ENCODE measurements around the gene TMEM132E.

Gene TMEM132E

GRCh38 chr17:34553907-34554306 is 25.5 kb upstream of the TMEM132E start:
- POLR2A ChIA-PET: no interaction called here
- Histone ChIP-seq H3K9me3 (ENCODE audit: control insufficient read depth, insufficient read depth, low read depth, low read length) (no peaks in the 10 kb centered on the region), H3K27ac (ENCODE audit: extremely low read depth, low read depth, low read length) (no peak overlapping the region), H3K36me3 (ENCODE audit: control insufficient read depth in 2 of 2, insufficient read depth in 1 of 2, low read length in 2 of 2) (no peaks in the 10 kb centered on the region), H3K4me1 (ENCODE audit: control insufficient read depth, insufficient read depth, low read length) (no peaks in the 10 kb centered on the region), H3K4me3 (ENCODE audit: low read depth, low read length) (no peak overlapping the region)
- TF ChIP-seq MEIS1 (CRISPR knock-in tag; IDR thresholded peaks at IDR 0.05; ENCODE audit: borderline replicate concordance): no peak
- no peak for TF ChIP-seq ZNF324 (tag by site-specific recombination; IDR thresholded peaks at IDR 0.05)
- TF ChIP-seq ZNF785 (tag by site-specific recombination; IDR thresholded peaks at IDR 0.05): no peak
- TF ChIP-seq ZNF366 (tag by site-specific recombination; conservative IDR thresholded peaks at IDR 0.05): no peak
- TF ChIP-seq, protein P1, sequence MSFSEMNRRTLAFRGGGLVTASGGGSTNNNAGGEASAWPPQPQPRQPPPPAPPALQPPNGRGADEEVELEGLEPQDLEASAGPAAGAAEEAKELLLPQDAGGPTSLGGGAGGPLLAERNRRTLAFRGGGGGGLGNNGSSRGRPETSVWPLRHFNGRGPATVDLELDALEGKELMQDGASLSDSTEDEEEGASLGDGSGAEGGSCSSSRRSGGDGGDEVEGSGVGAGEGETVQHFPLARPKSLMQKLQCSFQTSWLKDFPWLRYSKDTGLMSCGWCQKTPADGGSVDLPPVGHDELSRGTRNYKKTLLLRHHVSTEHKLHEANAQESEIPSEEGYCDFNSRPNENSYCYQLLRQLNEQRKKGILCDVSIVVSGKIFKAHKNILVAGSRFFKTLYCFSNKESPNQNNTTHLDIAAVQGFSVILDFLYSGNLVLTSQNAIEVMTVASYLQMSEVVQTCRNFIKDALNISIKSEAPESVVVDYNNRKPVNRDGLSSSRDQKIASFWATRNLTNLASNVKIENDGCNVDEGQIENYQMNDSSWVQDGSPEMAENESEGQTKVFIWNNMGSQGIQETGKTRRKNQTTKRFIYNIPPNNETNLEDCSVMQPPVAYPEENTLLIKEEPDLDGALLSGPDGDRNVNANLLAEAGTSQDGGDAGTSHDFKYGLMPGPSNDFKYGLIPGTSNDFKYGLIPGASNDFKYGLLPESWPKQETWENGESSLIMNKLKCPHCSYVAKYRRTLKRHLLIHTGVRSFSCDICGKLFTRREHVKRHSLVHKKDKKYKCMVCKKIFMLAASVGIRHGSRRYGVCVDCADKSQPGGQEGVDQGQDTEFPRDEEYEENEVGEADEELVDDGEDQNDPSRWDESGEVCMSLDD (tag by site-specific recombination; IDR thresholded peaks at IDR 0.05): no peak
- no peak for TF ChIP-seq ZNF121 (tag by site-specific recombination; IDR thresholded peaks at IDR 0.05)
- no peak for TF ChIP-seq ZNF518A (tag by site-specific recombination; conservative IDR thresholded peaks at IDR 0.05; ENCODE audit: low read depth)
- TF ChIP-seq TRIM28 (IDR thresholded peaks at IDR 0.05; ENCODE audit: borderline replicate concordance, low read length): no peak
- no peak for TF ChIP-seq ZNF549 (tag by site-specific recombination; IDR thresholded peaks at IDR 0.05)
- TF ChIP-seq KLF17 (tag by site-specific recombination; IDR thresholded peaks at IDR 0.05): no peak
- TF ChIP-seq, protein P2, sequence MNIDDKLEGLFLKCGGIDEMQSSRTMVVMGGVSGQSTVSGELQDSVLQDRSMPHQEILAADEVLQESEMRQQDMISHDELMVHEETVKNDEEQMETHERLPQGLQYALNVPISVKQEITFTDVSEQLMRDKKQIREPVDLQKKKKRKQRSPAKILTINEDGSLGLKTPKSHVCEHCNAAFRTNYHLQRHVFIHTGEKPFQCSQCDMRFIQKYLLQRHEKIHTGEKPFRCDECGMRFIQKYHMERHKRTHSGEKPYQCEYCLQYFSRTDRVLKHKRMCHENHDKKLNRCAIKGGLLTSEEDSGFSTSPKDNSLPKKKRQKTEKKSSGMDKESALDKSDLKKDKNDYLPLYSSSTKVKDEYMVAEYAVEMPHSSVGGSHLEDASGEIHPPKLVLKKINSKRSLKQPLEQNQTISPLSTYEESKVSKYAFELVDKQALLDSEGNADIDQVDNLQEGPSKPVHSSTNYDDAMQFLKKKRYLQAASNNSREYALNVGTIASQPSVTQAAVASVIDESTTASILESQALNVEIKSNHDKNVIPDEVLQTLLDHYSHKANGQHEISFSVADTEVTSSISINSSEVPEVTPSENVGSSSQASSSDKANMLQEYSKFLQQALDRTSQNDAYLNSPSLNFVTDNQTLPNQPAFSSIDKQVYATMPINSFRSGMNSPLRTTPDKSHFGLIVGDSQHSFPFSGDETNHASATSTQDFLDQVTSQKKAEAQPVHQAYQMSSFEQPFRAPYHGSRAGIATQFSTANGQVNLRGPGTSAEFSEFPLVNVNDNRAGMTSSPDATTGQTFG (tag by site-specific recombination; IDR thresholded peaks at IDR 0.05; ENCODE audit: borderline replicate concordance): no peak
- no peak for TF ChIP-seq PRDM6 (tag by site-specific recombination; IDR thresholded peaks at IDR 0.05)
- TF ChIP-seq BCL11B (tag by site-specific recombination; IDR thresholded peaks at IDR 0.05; ENCODE audit: low read depth): no peak
- no peak for TF ChIP-seq ZNF76 (tag by site-specific recombination; IDR thresholded peaks at IDR 0.05; ENCODE audit: borderline replicate concordance, low read depth)
- no peak for TF ChIP-seq ZNF692 (tag by site-specific recombination; IDR thresholded peaks at IDR 0.05)
- no peak for TF ChIP-seq ZNF416 (tag by site-specific recombination; IDR thresholded peaks at IDR 0.05)
- no peak for TF ChIP-seq GLI2 (tag by site-specific recombination; IDR thresholded peaks at IDR 0.05; ENCODE audit: borderline replicate concordance, low read depth)
- CTCF ChIA-PET: interaction anchor here (1.0 to 3.5 kb wide), 4 partner anchors 10 to 84 kb away, joined by 3 to 13 read pairs (median 8); no protein-coding TSS in a partner anchor

Measured in HEK293 (cell line).